Muscle of back (tissue), 11 donors: ENCODE data around the gene LRRC71. TPM values are rescaled to one million over a fixed set of nuclear protein-coding genes. Genes with fewer than 3 reads are reported as not detected.

ENCODE experiments used
- DNase-seq, 3 donors: peaks; one replicate each; pipeline versions ENCODE4 v3.0.0 to v3.0.0-alpha.2; 2013
- polyA plus RNA-seq, 10 donors: library from polyadenylated mRNA; unstranded; fragments of 120-200 nt; gene quantifications; one replicate each; pipeline ENCODE4 v1.2.1, GENCODE V29; 2013; ENCODE audit not compliant: insufficient read length in 10 of 10

LRRC71 gene
- polyA plus RNA-seq, 10 donors, result 0.22 to 1.2 (median 0.81) TPM

- DNase-seq, result peak; percentile 87 to 96 (median 94)
Measured at GRCh38 chr1:156892190-156893047, 28.0 kb upstream of the LRRC71 start.

GRCh38 chr1:156893048-156893953 is 27.1 kb upstream of the LRRC71 start, which contains the start of gene PEAR1:
PEAR1 (plus strand) TSS chr1:156893718; CDS start chr1:156903927, 10,209 bp downstream.
- peak in 2 of 3 donors; percentile 73 to 87 for DNase-seq

GRCh38 chr1:156894001-156894400 is 26.4 kb upstream of the LRRC71 start:
- DNase-seq, result peak in 1 of 3 donors; percentile 64

GRCh38 chr1:156894711-156895454 is 25.5 kb upstream of the LRRC71 start:
- peak in 1 of 3 donors; percentile 78 for DNase-seq

GRCh38 chr1:156895455-156895812 is 25.0 kb upstream of the LRRC71 start:
- no peak for DNase-seq

- DNase-seq, result no peak
Measured at GRCh38 chr1:156895927-156896326, 24.5 kb upstream of the LRRC71 start.

- peak in 1 of 3 donors; percentile 88 for DNase-seq
Measured at GRCh38 chr1:156896490-156897033, 23.9 kb upstream of the LRRC71 start.

- no peak for DNase-seq
Measured at GRCh38 chr1:156897078-156897825, 23.2 kb upstream of the LRRC71 start.

- DNase-seq, result peak in 2 of 3 donors; percentile 63 to 84
Measured at GRCh38 chr1:156898161-156898566, 22.3 kb upstream of the LRRC71 start.

GRCh38 chr1:156898971-156899664 is 21.3 kb upstream of the LRRC71 start:
- peak in 1 of 3 donors; percentile 58 for DNase-seq

GRCh38 chr1:156899956-156900718 is 20.3 kb upstream of the LRRC71 start:
- DNase-seq, result peak in 1 of 3 donors; percentile 79

GRCh38 chr1:156900896-156901589 is 19.4 kb upstream of the LRRC71 start:
- peak in 1 of 3 donors; percentile 47 for DNase-seq

GRCh38 chr1:156901590-156901900 is 18.9 kb upstream of the LRRC71 start:
- no peak for DNase-seq

- DNase-seq, result peak in 1 of 3 donors; percentile 70
Measured at GRCh38 chr1:156901966-156902915, 18.2 kb upstream of the LRRC71 start.

GRCh38 chr1:156903328-156904091 is 16.9 kb upstream of the LRRC71 start:
- DNase-seq, result no peak

GRCh38 chr1:156904187-156904959 is 16.1 kb upstream of the LRRC71 start:
- DNase-seq, result no peak
